HEK293 (cell line): Measurements from ENCODE around the gene USP37.

Experiments used
- CTCF ChIA-PET: fragments of 350-600 bp; formaldehyde crosslinking; extraction: SDS; loops from one replicate; lab custom pipeline; 2021; ENCODE audit warnings: antibody characterized with exemption; lab: Yijun Ruan, JAX
- POLR2A ChIA-PET: fragments of 300-600 bp; formaldehyde crosslinking; extraction: SDS; loops from one replicate; lab custom pipeline; 2020; ENCODE audit warnings: antibody characterized with exemption, inconsistent platforms; lab: Yijun Ruan, JAX
- H3K27ac ChIP-seq: fragments of 200-500 bp; sonication (Bioruptor generic); 2 replicates; pipeline ENCODE4 v1.5.1; 2014; ENCODE audit warnings: low read depth, low read length, control low read depth, inconsistent platforms; ENCODE audit errors: extremely low read depth
- H3K36me3 ChIP-seq, 2 experiments: fragments of 200-500 bp in 1 of 2; sonication (Bioruptor generic) in 1 of 2; 1 replicate in 1 of 2; 2 replicates in 1 of 2; pipeline ENCODE4 v1.5.1; 2014 to 2017; ENCODE audit warnings: inconsistent platforms in 2 of 2, low read length in 2 of 2; ENCODE audit not compliant: control insufficient read depth in 2 of 2, insufficient read depth in 1 of 2
- H3K4me1 ChIP-seq: fragments of 200-500 bp; sonication (Bioruptor generic); 2 replicates; pipeline ENCODE4 v1.5.1; 2014; ENCODE audit warnings: mild to moderate bottlenecking, low read length, inconsistent platforms; ENCODE audit not compliant: control insufficient read depth, insufficient read depth
- H3K4me3 ChIP-seq: 2 replicates; pipeline ENCODE4 v1.5.1; 2011; ENCODE audit warnings: low read depth, mild to moderate bottlenecking, control low read depth, low read length, moderate library complexity
- H3K9me3 ChIP-seq: fragments of 200-500 bp; sonication (Bioruptor generic); 2 replicates; pipeline ENCODE4 v1.5.1; 2014; ENCODE audit warnings: low read depth, low read length, inconsistent platforms; ENCODE audit not compliant: control insufficient read depth, insufficient read depth
- BCL11A ChIP-seq: fragments of 450-650 bp; formaldehyde crosslinking; IDR thresholded peaks from 2 replicates; pipeline ENCODE4 v1.5.1; 2016; ENCODE audit warnings: low read depth, missing biosample characterization, missing genetic modification characterization
- CTCF ChIP-seq: fragments of 450-650 bp; formaldehyde crosslinking; IDR thresholded peaks from 2 replicates; pipeline ENCODE4 v1.5.1; 2016; ENCODE audit warnings: missing biosample characterization, missing genetic modification characterization
- GLIS2 ChIP-seq: fragments of 450-650 bp; formaldehyde crosslinking; IDR thresholded peaks from 2 replicates; pipeline ENCODE4 v1.5.1; 2016; ENCODE audit warnings: missing biosample characterization, missing genetic modification characterization
- KLF10 ChIP-seq: fragments of 450-650 bp; IDR thresholded peaks from 2 replicates; pipeline ENCODE4 v1.5.1; 2018; ENCODE audit warnings: missing biosample characterization, mild to moderate bottlenecking, missing genetic modification characterization
- ZBTB48 ChIP-seq: fragments of 450-650 bp; formaldehyde crosslinking; IDR thresholded peaks from 2 replicates; pipeline ENCODE4 v1.5.1; 2016; ENCODE audit warnings: missing biosample characterization, missing genetic modification characterization
- ZFHX2 ChIP-seq: fragments of 450-650 bp; formaldehyde crosslinking; conservative IDR thresholded peaks from 2 replicates; pipeline ENCODE4 v1.5.1; 2016; ENCODE audit warnings: missing biosample characterization, missing genetic modification characterization
- ZNF114 ChIP-seq: fragments of 450-650 bp; formaldehyde crosslinking; IDR thresholded peaks from 2 replicates; pipeline ENCODE4 v1.5.0; 2017; ENCODE audit warnings: missing biosample characterization, missing genetic modification characterization
- ZNF214 ChIP-seq: fragments of 450-650 bp; formaldehyde crosslinking; IDR thresholded peaks from 2 replicates; pipeline ENCODE4 v1.5.1; 2017; ENCODE audit warnings: missing biosample characterization, mild to moderate bottlenecking, missing genetic modification characterization, borderline replicate concordance
- ZNF473 ChIP-seq: fragments of 450-650 bp; formaldehyde crosslinking; IDR thresholded peaks from 2 replicates; pipeline ENCODE4 v1.5.1; 2017; ENCODE audit warnings: missing biosample characterization, missing genetic modification characterization
- ZNF501 ChIP-seq: fragments of 450-650 bp; formaldehyde crosslinking; IDR thresholded peaks from 2 replicates; pipeline ENCODE4 v1.5.1; 2016; ENCODE audit warnings: missing biosample characterization, missing genetic modification characterization
- ZNF549 ChIP-seq: fragments of 450-650 bp; IDR thresholded peaks from 2 replicates; pipeline ENCODE4 v1.5.1; 2018; ENCODE audit warnings: missing biosample characterization, missing genetic modification characterization, mild to moderate bottlenecking, inconsistent platforms, moderate library complexity
- TF ChIP-seq, protein P1 (sequence below): fragments of 450-650 bp; formaldehyde crosslinking; IDR thresholded peaks from 2 replicates; pipeline ENCODE4 v1.5.1; 2016; ENCODE audit warnings: missing biosample characterization, missing genetic modification characterization
- TF ChIP-seq, protein P2 (sequence below): fragments of 450-650 bp; formaldehyde crosslinking; IDR thresholded peaks from 2 replicates; pipeline ENCODE4 v1.5.1; 2016; ENCODE audit warnings: missing biosample characterization, missing genetic modification characterization
- TF ChIP-seq, protein P3 (sequence below): fragments of 450-650 bp; formaldehyde crosslinking; IDR thresholded peaks from 2 replicates; pipeline ENCODE4 v1.5.1; 2017; ENCODE audit warnings: missing biosample characterization, missing genetic modification characterization
- TF ChIP-seq, protein P4 (sequence below): IDR thresholded peaks from 2 replicates; pipeline ENCODE4 v1.6.1; 2011; ENCODE audit warnings: mild to moderate bottlenecking, low read depth, low read length, borderline replicate concordance
- TF ChIP-seq, protein P5 (sequence below): fragments of 450-650 bp; formaldehyde crosslinking; IDR thresholded peaks from 2 replicates; pipeline ENCODE4 v1.5.1; 2016; ENCODE audit warnings: missing biosample characterization, missing genetic modification characterization
- TF ChIP-seq, protein P6 (sequence below): fragments of 450-650 bp; formaldehyde crosslinking; IDR thresholded peaks from 2 replicates; pipeline ENCODE4 v1.5.1; 2017; ENCODE audit warnings: missing biosample characterization, missing genetic modification characterization

The USP37 gene

GRCh38 chr2:218406949-218407618, 161.1 kb downstream of the USP37 start:
- Histone ChIP-seq H3K27ac (peak overlapping the region; percentile 58), H3K4me1 (peaks cover 7% of the 10 kb centered on the region; the same call in 1 of the 2 replicates), H3K4me3 (peak overlapping the region; percentile 38), H3K9me3 (no peaks in the 10 kb centered on the region), H3K36me3 (peaks cover 0 to 33% of the 10 kb centered on the region in 2 experiments; a peak in 1 of 3 replicates)
- ChIA-PET CTCF (interaction anchor here (0.5 to 1.3 kb wide), 5 partner anchors 10 to 445 kb away, joined by 3 to 5 read pairs (median 4); no protein-coding TSS in a partner anchor), POLR2A (interaction anchor here (0.8 to 1.6 kb wide), 2 partner anchors 13 to 252 kb away, joined by 3 to 7 read pairs; partner anchors contain the start of genes BCS1L and ZNF142)
- TF ChIP-seq ZBTB48 (tag by site-specific recombination) (0 out of 2 replicates have a peak, but pooled peaks have one; percentile 0), ZNF501 (tag by site-specific recombination) (0 out of 2 replicates have a peak, but pooled peaks have one; percentile 15), ZNF214 (tag by site-specific recombination) (no peak), ZNF473 (tag by site-specific recombination) (no peak), BCL11A (tag by site-specific recombination) (no peak), CTCF (tag by site-specific recombination) (no peak), ZFHX2 (tag by site-specific recombination) (no peak), ZNF114 (tag by site-specific recombination) (no peak)
- TF ChIP-seq, protein P1, sequence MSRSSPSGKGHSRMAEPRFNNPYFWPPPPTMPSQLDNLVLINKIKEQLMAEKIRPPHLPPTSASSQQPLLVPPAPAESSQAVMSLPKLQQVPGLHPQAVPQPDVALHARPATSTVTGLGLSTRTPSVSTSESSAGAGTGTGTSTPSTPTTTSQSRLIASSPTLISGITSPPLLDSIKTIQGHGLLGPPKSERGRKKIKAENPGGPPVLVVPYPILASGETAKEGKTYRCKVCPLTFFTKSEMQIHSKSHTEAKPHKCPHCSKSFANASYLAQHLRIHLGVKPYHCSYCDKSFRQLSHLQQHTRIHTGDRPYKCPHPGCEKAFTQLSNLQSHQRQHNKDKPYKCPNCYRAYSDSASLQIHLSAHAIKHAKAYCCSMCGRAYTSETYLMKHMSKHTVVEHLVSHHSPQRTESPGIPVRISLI (tag by site-specific recombination), result peak; percentile 41; the same call in 1 of the 2 replicates
- TF ChIP-seq, protein P2, sequence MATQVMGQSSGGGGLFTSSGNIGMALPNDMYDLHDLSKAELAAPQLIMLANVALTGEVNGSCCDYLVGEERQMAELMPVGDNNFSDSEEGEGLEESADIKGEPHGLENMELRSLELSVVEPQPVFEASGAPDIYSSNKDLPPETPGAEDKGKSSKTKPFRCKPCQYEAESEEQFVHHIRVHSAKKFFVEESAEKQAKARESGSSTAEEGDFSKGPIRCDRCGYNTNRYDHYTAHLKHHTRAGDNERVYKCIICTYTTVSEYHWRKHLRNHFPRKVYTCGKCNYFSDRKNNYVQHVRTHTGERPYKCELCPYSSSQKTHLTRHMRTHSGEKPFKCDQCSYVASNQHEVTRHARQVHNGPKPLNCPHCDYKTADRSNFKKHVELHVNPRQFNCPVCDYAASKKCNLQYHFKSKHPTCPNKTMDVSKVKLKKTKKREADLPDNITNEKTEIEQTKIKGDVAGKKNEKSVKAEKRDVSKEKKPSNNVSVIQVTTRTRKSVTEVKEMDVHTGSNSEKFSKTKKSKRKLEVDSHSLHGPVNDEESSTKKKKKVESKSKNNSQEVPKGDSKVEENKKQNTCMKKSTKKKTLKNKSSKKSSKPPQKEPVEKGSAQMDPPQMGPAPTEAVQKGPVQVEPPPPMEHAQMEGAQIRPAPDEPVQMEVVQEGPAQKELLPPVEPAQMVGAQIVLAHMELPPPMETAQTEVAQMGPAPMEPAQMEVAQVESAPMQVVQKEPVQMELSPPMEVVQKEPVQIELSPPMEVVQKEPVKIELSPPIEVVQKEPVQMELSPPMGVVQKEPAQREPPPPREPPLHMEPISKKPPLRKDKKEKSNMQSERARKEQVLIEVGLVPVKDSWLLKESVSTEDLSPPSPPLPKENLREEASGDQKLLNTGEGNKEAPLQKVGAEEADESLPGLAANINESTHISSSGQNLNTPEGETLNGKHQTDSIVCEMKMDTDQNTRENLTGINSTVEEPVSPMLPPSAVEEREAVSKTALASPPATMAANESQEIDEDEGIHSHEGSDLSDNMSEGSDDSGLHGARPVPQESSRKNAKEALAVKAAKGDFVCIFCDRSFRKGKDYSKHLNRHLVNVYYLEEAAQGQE, result no peak
- TF ChIP-seq, protein P3, sequence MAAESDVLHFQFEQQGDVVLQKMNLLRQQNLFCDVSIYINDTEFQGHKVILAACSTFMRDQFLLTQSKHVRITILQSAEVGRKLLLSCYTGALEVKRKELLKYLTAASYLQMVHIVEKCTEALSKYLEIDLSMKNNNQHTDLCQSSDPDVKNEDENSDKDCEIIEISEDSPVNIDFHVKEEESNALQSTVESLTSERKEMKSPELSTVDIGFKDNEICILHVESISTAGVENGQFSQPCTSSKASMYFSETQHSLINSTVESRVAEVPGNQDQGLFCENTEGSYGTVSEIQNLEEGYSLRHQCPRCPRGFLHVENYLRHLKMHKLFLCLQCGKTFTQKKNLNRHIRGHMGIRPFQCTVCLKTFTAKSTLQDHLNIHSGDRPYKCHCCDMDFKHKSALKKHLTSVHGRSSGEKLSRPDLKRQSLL (tag by site-specific recombination), result no peak

DNA sequence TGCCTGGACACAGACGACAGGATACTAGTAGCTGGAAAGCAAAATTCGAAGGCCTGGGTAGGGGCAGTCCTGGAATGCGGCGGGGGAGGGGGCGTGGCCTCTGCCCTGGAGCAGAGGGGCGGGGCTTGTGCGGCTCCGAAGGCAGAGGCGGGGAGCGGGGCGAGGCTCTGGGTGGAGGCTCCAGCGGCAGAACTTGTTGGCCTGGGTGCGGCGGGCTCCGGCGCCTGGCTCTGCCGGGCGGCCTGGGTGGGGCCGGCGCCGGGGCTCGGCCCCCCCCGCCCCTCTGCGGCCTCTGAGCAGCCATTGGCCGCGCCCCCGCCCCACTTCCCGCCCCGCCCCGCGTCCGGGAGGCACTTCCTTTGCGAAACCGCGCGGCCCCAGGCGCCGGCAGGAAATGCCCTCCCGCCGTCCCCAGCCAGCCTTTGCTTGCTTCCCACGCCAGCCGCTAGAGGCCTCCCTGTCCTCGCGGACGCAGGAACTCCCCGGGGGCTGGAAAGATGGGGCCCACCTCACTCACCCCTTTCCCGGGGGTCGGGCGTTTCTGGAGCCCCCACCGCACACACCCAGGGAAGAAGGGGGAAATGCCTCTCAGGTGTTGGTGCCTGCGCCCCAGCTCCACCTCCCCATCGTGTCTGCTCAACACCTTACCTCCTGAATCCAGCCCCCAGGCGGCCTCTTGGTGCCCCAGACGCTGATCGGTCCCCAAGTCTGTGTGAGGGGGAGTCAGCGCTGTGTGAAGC, 161.8 kb downstream of the USP37 start:
- ChIA-PET POLR2A (interaction anchor here (0.6 to 1.6 kb wide), 4 partner anchors 13 to 253 kb away, joined by 3 to 7 read pairs (median 4); partner anchors contain the start of genes BCS1L and ZNF142), CTCF (interaction anchor here (0.6 to 1.3 kb wide), 6 partner anchors 9 to 291 kb away, joined by 3 to 4 read pairs (median 3); no protein-coding TSS in a partner anchor)
- Histone ChIP-seq H3K4me3 (peak overlapping the region; percentile 38), H3K27ac (peak overlapping the region; percentile 72), H3K4me1 (peaks cover 7% of the 10 kb centered on the region; the same call in 1 of the 2 replicates), H3K9me3 (no peaks in the 10 kb centered on the region), H3K36me3 (peaks cover 0 to 40% of the 10 kb centered on the region in 2 experiments; a peak in 1 of 3 replicates)
- TF ChIP-seq ZNF549 (tag by site-specific recombination), result no peak
- peak; percentile 60; the same call in 1 of the 2 replicates for TF ChIP-seq KLF10 (tag by site-specific recombination)
- TF ChIP-seq, protein P4, sequence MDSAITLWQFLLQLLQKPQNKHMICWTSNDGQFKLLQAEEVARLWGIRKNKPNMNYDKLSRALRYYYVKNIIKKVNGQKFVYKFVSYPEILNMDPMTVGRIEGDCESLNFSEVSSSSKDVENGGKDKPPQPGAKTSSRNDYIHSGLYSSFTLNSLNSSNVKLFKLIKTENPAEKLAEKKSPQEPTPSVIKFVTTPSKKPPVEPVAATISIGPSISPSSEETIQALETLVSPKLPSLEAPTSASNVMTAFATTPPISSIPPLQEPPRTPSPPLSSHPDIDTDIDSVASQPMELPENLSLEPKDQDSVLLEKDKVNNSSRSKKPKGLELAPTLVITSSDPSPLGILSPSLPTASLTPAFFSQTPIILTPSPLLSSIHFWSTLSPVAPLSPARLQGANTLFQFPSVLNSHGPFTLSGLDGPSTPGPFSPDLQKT, result no peak
- TF ChIP-seq, protein P5, sequence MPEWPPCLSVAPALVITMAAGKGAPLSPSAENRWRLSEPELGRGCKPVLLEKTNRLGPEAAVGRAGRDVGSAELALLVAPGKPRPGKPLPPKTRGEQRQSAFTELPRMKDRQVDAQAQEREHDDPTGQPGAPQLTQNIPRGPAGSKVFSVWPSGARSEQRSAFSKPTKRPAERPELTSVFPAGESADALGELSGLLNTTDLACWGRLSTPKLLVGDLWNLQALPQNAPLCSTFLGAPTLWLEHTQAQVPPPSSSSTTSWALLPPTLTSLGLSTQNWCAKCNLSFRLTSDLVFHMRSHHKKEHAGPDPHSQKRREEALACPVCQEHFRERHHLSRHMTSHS (tag by site-specific recombination), result no peak
- peak; percentile 77 for TF ChIP-seq GLIS2
- TF ChIP-seq ZNF214 (tag by site-specific recombination), result no peak
- TF ChIP-seq, protein P6, sequence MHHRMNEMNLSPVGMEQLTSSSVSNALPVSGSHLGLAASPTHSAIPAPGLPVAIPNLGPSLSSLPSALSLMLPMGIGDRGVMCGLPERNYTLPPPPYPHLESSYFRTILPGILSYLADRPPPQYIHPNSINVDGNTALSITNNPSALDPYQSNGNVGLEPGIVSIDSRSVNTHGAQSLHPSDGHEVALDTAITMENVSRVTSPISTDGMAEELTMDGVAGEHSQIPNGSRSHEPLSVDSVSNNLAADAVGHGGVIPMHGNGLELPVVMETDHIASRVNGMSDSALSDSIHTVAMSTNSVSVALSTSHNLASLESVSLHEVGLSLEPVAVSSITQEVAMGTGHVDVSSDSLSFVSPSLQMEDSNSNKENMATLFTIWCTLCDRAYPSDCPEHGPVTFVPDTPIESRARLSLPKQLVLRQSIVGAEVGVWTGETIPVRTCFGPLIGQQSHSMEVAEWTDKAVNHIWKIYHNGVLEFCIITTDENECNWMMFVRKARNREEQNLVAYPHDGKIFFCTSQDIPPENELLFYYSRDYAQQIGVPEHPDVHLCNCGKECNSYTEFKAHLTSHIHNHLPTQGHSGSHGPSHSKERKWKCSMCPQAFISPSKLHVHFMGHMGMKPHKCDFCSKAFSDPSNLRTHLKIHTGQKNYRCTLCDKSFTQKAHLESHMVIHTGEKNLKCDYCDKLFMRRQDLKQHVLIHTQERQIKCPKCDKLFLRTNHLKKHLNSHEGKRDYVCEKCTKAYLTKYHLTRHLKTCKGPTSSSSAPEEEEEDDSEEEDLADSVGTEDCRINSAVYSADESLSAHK (tag by site-specific recombination), result peak; percentile 80
